ENCODE results near the gene DCAF11.

Gene DCAF11

DNA sequence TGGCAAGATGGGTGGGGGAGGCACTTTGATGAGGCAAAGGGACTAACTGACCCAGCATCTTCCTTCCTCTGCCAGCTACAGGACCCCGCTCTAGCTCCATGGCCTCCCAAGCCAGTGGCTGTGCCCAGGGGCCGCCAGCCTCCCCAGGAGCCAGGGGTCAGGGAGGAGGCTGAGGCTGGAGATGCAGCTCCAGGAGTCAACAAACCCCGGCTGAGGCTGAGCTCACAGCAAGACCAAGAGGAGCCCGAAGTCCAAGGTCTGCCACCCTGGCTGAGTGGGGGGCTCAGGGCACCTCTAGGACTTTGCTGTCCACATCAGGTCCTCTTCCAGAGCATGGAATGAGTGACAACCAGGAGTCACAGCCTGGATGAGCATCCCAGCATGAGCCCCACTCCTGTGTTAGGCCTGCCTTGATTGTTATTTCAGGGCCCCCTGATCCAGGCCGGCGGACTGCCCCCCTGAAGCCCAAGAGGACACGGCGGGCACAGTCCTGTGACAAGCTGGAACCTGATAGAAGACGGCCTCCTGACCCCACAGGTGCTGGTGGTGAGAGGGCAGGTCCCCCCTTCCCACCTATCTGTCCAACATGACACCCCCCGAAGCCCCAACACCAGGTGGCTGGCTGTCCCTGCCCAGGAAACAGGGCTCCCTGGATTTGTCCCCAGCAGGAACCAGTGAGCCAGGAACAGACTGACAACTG, 45.7 kb upstream of the DCAF11 start:
- H3K4me3 ChIP-seq (ENCODE audit: control insufficient read depth, low read depth, low read length), result no peak overlapping the region
- DNase-seq (ENCODE audit: low read depth), result no peak
- TF ChIP-seq, protein P1, sequence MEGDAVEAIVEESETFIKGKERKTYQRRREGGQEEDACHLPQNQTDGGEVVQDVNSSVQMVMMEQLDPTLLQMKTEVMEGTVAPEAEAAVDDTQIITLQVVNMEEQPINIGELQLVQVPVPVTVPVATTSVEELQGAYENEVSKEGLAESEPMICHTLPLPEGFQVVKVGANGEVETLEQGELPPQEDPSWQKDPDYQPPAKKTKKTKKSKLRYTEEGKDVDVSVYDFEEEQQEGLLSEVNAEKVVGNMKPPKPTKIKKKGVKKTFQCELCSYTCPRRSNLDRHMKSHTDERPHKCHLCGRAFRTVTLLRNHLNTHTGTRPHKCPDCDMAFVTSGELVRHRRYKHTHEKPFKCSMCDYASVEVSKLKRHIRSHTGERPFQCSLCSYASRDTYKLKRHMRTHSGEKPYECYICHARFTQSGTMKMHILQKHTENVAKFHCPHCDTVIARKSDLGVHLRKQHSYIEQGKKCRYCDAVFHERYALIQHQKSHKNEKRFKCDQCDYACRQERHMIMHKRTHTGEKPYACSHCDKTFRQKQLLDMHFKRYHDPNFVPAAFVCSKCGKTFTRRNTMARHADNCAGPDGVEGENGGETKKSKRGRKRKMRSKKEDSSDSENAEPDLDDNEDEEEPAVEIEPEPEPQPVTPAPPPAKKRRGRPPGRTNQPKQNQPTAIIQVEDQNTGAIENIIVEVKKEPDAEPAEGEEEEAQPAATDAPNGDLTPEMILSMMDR (conservative IDR thresholded peaks at IDR 0.05; ENCODE audit: control insufficient read depth, insufficient read depth, low read depth, low read length), result no peak

DNA sequence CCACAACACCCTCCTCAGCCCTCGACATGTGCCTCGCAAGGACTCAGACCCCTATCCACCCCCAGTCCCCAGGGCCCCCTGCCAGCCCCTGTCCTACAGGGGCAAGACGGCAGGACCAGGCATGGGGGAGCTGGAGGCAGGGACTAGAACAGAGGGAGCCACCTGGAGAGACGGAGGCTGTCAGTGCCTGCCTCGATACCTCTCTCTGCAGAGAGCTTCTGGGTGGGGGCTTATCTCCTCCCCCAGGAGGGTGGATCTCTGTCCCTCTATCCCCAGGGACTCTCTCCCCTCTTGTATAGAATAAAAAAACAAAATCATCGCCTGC, 45.2 kb upstream of the DCAF11 start:
- no peak for DNase-seq (ENCODE audit: low read depth)
- H3K4me3 ChIP-seq (ENCODE audit: control insufficient read depth, low read depth, low read length), result no peak overlapping the region
- TF ChIP-seq, protein P1 (conservative IDR thresholded peaks at IDR 0.05; ENCODE audit: control insufficient read depth, insufficient read depth, low read depth, low read length), result no peak

DNA sequence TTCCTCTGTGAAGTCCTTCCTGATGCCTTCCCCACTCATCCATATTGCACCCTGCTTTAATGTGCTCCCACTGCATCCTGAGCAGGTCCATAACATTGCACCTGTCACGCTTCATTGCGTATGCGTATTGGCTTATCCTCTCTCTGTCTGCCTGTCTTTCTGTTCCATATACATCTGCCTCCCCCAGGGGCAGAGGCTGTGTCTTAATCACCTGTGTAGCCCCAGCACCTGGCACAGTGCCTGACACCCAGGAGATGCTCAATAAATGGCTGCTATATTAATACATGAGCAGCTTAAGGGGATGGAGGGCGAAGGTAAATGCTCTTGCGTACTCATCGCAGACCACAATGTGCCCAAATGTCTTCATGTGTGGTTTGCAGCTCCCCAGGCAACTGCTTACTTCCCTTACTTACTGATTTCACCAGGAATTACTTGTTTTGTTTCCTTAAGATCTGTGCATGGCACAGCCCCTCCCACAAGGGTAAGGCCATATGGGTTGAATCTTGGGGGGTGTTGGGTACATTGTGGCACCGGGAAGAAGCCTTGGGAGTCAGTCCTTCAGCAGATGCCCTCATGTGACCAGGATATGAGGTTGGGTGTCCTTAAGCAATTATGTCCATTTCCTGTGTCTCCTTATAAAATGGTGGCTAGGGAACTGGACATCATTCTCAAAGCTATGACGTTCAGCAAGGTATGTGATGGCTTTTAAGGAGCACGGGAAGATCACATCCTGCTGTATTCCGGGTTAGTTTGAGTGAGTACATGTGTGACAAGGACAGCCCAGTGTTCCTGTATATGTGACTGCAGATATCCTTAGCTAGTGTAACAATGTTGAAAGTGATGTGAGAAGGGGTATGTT, 44.1 kb upstream of the DCAF11 start:
- DNase-seq (ENCODE audit: low read depth), result no peak
- no peak overlapping the region for H3K4me3 ChIP-seq (ENCODE audit: control insufficient read depth, low read depth, low read length)
- TF ChIP-seq, protein P1 (conservative IDR thresholded peaks at IDR 0.05; ENCODE audit: control insufficient read depth, insufficient read depth, low read depth, low read length), result no peak

DNA sequence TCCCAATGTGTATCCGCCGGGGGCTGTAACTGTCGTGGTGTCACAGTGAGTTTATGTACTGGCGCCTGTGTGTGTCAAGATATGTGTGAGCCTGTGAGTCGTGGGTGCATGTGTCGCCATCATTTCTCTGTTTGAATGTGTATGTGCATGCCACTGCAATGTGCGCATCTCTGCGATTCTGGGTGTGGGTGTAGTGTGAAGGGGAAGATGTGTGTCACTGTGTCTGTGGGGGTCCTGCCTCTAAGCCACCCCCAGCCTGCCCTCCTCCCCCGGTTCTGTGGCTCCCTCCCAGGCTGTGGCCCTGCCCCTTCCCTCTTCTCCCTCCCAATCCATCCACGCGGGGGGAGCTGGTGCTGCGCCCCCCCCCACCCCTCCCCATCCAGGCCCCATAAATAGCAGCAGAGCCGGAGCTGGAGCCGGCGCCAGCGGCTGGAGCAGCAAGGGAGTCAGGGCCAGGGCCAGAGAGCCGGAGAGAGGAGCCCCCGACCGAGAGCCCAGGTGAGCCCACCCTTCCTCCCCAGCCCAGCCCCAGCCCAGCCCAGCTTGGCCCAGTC, 43.4 kb upstream of the DCAF11 start, which contains the start of gene CPNE6:
TSS of gene CPNE6 (plus strand) at position 419 of the 554 bp plus-strand sequence. CDS start 1,375 bp downstream, outside the sequence.
- TF ChIP-seq, protein P1 (conservative IDR thresholded peaks at IDR 0.05; ENCODE audit: control insufficient read depth, insufficient read depth, low read depth, low read length), result no peak
- H3K4me3 ChIP-seq (ENCODE audit: control insufficient read depth, low read depth, low read length), result no peak within 1 kb of the TSS
- DNase-seq (ENCODE audit: low read depth), result no peak

DNA sequence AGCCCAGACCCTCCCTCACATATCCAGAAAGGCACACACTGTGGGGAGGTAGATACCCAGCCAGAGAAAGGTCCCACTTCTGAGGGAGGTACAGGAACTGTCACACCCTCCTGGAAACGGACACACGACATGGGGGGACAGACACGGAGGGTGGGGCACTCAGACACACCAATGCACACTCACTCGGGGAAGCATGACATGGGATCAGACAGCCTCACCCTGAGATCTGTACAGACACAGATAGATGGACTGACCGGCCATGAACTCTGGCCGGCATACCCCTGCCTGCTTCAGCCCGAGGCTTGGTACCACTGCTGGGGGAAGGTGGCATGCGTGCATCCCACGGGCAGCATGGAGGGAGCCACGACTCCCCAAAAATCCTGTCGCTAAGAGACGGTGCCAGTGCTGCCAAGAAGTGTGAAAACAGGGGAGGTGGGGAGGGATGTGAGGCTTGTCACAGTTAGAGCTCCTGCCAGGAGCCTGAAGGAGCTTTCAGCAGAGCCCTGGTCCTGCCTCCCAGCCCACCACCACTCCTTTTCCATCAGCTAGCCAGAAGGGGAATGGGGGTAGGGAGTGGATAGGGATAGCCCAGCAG, 42.6 kb upstream of the DCAF11 start:
- no peak for DNase-seq (ENCODE audit: low read depth)
- no peak overlapping the region for H3K4me3 ChIP-seq (ENCODE audit: control insufficient read depth, low read depth, low read length)
- TF ChIP-seq, protein P1 (conservative IDR thresholded peaks at IDR 0.05; ENCODE audit: control insufficient read depth, insufficient read depth, low read depth, low read length), result no peak

DNA sequence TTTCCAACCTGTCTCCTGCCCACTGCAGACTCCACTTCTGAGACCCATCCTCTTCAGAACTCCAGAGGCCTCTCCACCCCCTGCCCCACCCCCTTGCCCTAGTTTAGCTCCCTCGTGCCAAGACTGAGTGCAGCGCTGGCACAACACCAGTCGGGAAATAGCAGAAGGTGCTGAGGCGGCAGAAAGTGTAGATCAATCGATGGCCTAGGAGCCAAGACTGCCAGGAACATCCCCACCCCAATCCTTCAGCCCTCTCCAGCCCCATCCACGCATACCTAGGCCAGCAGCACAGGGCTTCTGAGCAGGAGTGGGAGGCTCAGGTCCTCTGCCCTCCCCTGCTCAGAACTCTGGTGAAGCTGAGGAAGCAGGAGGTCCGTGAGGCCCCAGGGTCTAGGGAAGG, 42.1 kb upstream of the DCAF11 start:
- no peak overlapping the region for H3K4me3 ChIP-seq (ENCODE audit: control insufficient read depth, low read depth, low read length)
- TF ChIP-seq, protein P1 (conservative IDR thresholded peaks at IDR 0.05; ENCODE audit: control insufficient read depth, insufficient read depth, low read depth, low read length), result no peak
- DNase-seq (ENCODE audit: low read depth), result no peak

All from fibroblast of mammary gland (primary cell).